ENCODE measurements around the gene LRRC59. TPM values are rescaled to one million over a fixed set of nuclear protein-coding genes. Genes with fewer than 3 reads are reported as not detected.

Gene LRRC59
- total RNA-seq, 1 experiment from 2014 or later = 106 TPM

- peaks cover 16% of the 10 kb centered on the region for H3K27me3 Mint-ChIP-seq (ENCODE audit: low read depth)
- peaks cover 2% of the 10 kb centered on the region; the same call in 1 of the 2 replicates for H3K4me1 ChIP-seq (ENCODE audit: insufficient read depth, low read length)
Observed at GRCh38 chr17:50345432-50346312, 51.7 kb downstream of the LRRC59 start, which contains the start of gene XYLT2. XYLT2 (plus strand) TSS chr17:50346126; CDS start chr17:50346141, 15 bp downstream.

More at GRCh38 chr17:50345432-50346312, 51.7 kb downstream of the LRRC59 start, which contains the start of gene XYLT2:
- Histone ChIP-seq H2BK15ac (ENCODE audit: low read depth, low read length) (no peak within 1 kb of the TSS), H3K79me1 (ENCODE audit: insufficient read depth, low read depth, low read length, poor library complexity, severe bottlenecking) (no peaks in the 10 kb centered on the region), H4K91ac (ENCODE audit: insufficient read length, low read depth, low read length) (no peak within 1 kb of the TSS), H3K79me2 (ENCODE audit: insufficient read depth, low read length) (no peaks in the 10 kb centered on the region), H2AK5ac (ENCODE audit: insufficient read length, low read length) (no peak within 1 kb of the TSS), H3T11ph (ENCODE audit: low read length) (no peak within 1 kb of the TSS), H3K4me2 (ENCODE audit: insufficient read depth, insufficient read length, low read length) (peak within 1 kb of the TSS; percentile 66), H4K20me1 (ENCODE audit: control insufficient read depth, insufficient read depth, insufficient read length) (no peaks in the 10 kb centered on the region), H3K9me3 (ENCODE audit: control insufficient read depth, low read depth, low read length) (no peaks in the 10 kb centered on the region), H3K27ac (ENCODE audit: insufficient read length, low read depth, low read length) (no peak within 1 kb of the TSS), H4K8ac (replicated peaks; ENCODE audit: insufficient read length, low read depth, low read length) (no peak within 1 kb of the TSS), H4K5ac (ENCODE audit: insufficient read length, low read depth, low read length) (no peak within 1 kb of the TSS), H3K14ac (ENCODE audit: insufficient read depth, low read length) (peak within 1 kb of the TSS; percentile 95), H2BK5ac (ENCODE audit: insufficient read length, low read length) (no peak within 1 kb of the TSS), H3K23ac (ENCODE audit: insufficient read length, low read depth, low read length) (no peak within 1 kb of the TSS), H3K56ac (ENCODE audit: insufficient read length, low read depth, low read length) (no peak within 1 kb of the TSS), H2AFZ (ENCODE audit: low read length) (no peak within 1 kb of the TSS), H2BK120ac (ENCODE audit: low read depth, low read length, poor library complexity, severe bottlenecking) (no peak within 1 kb of the TSS), H2BK20ac (ENCODE audit: low read depth, low read length, poor library complexity, severe bottlenecking) (no peak within 1 kb of the TSS), H3K4ac (ENCODE audit: low read depth, low read length) (no peak within 1 kb of the TSS), H3K9ac (ENCODE audit: extremely low read depth, insufficient read length, low read length) (peak within 1 kb of the TSS; percentile 79), H2BK12ac (ENCODE audit: insufficient read length, low read depth, low read length) (no peak within 1 kb of the TSS), H3K18ac (ENCODE audit: insufficient read length, low read depth, low read length) (peak within 1 kb of the TSS; percentile 97), H3K27me3 (ENCODE audit: insufficient read depth, low read length) (no peaks in the 10 kb centered on the region; the same call in 1 of the 2 replicates), H3K23me2 (ENCODE audit: insufficient read length, low read depth, low read length, poor library complexity, severe bottlenecking) (peaks cover 9% of the 10 kb centered on the region)
- Mint-ChIP-seq H3K4me3 (peak within 1 kb of the TSS; percentile 94 to 96), H3K4me1 (peaks cover 27 to 30% of the 10 kb centered on the region in 2 experiments), H3K36me3 (ENCODE audit: insufficient read depth in 1 of 3, low read depth in 3 of 3) (no peaks in the 10 kb centered on the region; a peak in 1 of 7 replicates), H3K9me3 (peaks cover 0 to 3% of the 10 kb centered on the region in 2 experiments; a peak in 1 of 5 replicates), H3K27ac (peak within 1 kb of the TSS in 2 of 3 experiments; percentile 59 to 96; a peak in 5 of 7 replicates)
- WGBS (ENCODE audit: extremely low coverage, insufficient read length, low lambda C conversion rate) = no CpG with 5 or more reads among the region's 87 CpGs
- DNase-seq = peak; percentile 89
- TF ChIP-seq CTCF (conservative IDR thresholded peaks at IDR 0.05) = no peak
